SK-N-SH (cell line): ENCODE results near the gene UAP1L1. TPM values are rescaled to one million over a fixed set of nuclear protein-coding genes. Genes with fewer than 3 reads are reported as not detected.

Source experiments
- CTCF ChIA-PET: fragments of 300-600, 350-600 bp; formaldehyde crosslinking; extraction: SDS; loops from one replicate; lab custom pipeline; 2021; lab: Yijun Ruan, JAX
- POLR2A ChIA-PET: fragments of 350-600 bp; sonication (Branson Sonifier 250); formaldehyde crosslinking; extraction: SDS; loops from one replicate; lab custom pipeline; 2020; ENCODE audit warnings: antibody characterized with exemption, inconsistent platforms; lab: Yijun Ruan, JAX
- DNase-seq: peaks from one replicate; pipeline ENCODE4 v3.0.0; 2012
- H2AFZ ChIP-seq: fragments of 200-600 bp; sonication (generic); 2 replicates; pipeline ENCODE4 v1.8.1; 2016; ENCODE audit warnings: antibody characterized with exemption, mild to moderate bottlenecking, low read depth
- H3F3A ChIP-seq: fragments of 200-600 bp; sonication (generic); replicated peaks from 2 replicates; pipeline ENCODE3; 2016; ENCODE audit warnings: antibody characterized with exemption, mild to moderate bottlenecking; ENCODE audit not compliant: insufficient read depth
- H3K27ac ChIP-seq, 2 experiments: fragments of 200-500 bp in 1 of 2; fragments of 200-600 bp in 1 of 2; sonication (Bioruptor generic) in 1 of 2; sonication (generic), shearing (Covaris generic) in 1 of 2; 2 replicates each; pipeline versions ENCODE4 v1.5.1 to v1.6.1; 2014 to 2016; ENCODE audit warnings: low read depth in 2 of 2, inconsistent platforms in 1 of 2, low read length in 1 of 2, mild to moderate bottlenecking in 1 of 2, mixed read lengths in 1 of 2
- H3K27me3 ChIP-seq: fragments of 200-600 bp; sonication (generic), shearing (Covaris generic); 2 replicates; pipeline ENCODE4 v1.6.1; 2016; ENCODE audit warnings: mixed run types; ENCODE audit not compliant: insufficient read depth
- H3K36me3 ChIP-seq, 2 experiments: fragments of 200-500 bp in 1 of 2; fragments of 200-600 bp in 1 of 2; sonication (Bioruptor generic) in 1 of 2; sonication (generic) in 1 of 2; replicated peaks in 1 of 2; 2 replicates each; pipeline versions ENCODE3 to v1.5.1; 2014 to 2016; ENCODE audit warnings: low read length in 1 of 2, mild to moderate bottlenecking in 1 of 2; ENCODE audit not compliant: insufficient read depth in 2 of 2, control insufficient read depth in 1 of 2
- H3K4me1 ChIP-seq, 2 experiments: fragments of 200-500 bp in 1 of 2; fragments of 200-600 bp in 1 of 2; sonication (Bioruptor generic) in 1 of 2; sonication (generic), shearing (Covaris generic) in 1 of 2; 2 replicates each; pipeline versions ENCODE4 v1.5.1 to v1.6.1; 2014 to 2016; ENCODE audit warnings: low read depth in 1 of 2, low read length in 1 of 2, mixed run types in 1 of 2; ENCODE audit not compliant: insufficient read depth in 2 of 2, control insufficient read depth in 1 of 2
- H3K4me2 ChIP-seq: fragments of 200-600 bp; sonication (generic), shearing (Covaris generic); 2 replicates; pipeline ENCODE4 v1.6.1; 2017; ENCODE audit warnings: mixed run types
- H3K4me3 ChIP-seq, 2 experiments: fragments of 200-500 bp in 1 of 2; fragments of 200-600 bp in 1 of 2; sonication (Bioruptor generic) in 1 of 2; sonication (generic), shearing (Covaris generic) in 1 of 2; 2 replicates each; pipeline versions ENCODE4 v1.5.1 to v1.8.1; 2014 to 2016; ENCODE audit warnings: low read depth in 2 of 2, inconsistent platforms in 1 of 2, low read length in 1 of 2, mild to moderate bottlenecking in 1 of 2, mixed read lengths in 1 of 2, moderate library complexity in 1 of 2
- H3K79me2 ChIP-seq: fragments of 200-600 bp; sonication (generic); 2 replicates; pipeline ENCODE4 v1.8.1; 2017; ENCODE audit warnings: mild to moderate bottlenecking; ENCODE audit not compliant: insufficient read depth
- H3K9ac ChIP-seq: fragments of 200-600 bp; sonication (generic); 2 replicates; pipeline ENCODE4 v1.6.1; 2017; ENCODE audit warnings: mixed run types
- H3K9me2 ChIP-seq: fragments of 200-600 bp; sonication (generic); 2 replicates; pipeline ENCODE4 v1.6.1; 2017; ENCODE audit warnings: mixed run types
- H3K9me3 ChIP-seq: fragments of 200-600 bp; sonication (generic); 2 replicates; pipeline ENCODE4 v1.6.1; 2017; ENCODE audit warnings: mixed run types, mild to moderate bottlenecking, moderate library complexity
- H4K20me1 ChIP-seq: fragments of 200-600 bp; sonication (generic); 2 replicates; pipeline ENCODE4 v1.6.1; 2017; ENCODE audit warnings: mild to moderate bottlenecking, mixed run types; ENCODE audit not compliant: insufficient read depth
- CHD2 ChIP-seq: fragments of 150-350 bp; IDR thresholded peaks from 2 replicates; pipeline ENCODE4 v1.6.1; 2018; ENCODE audit warnings: low read length; ENCODE audit not compliant: partially characterized antibody
- ELF1 ChIP-seq: IDR thresholded peaks from 2 replicates; pipeline ENCODE4 v1.4.0; 2012
- EP300 ChIP-seq, 2 experiments: IDR thresholded peaks; 2 replicates each; pipeline versions ENCODE4 v1.4.0 to v1.6.1; 2012; ENCODE audit warnings: borderline replicate concordance in 1 of 2, low read depth in 1 of 2, low read length in 1 of 2
- FOSL2 ChIP-seq: IDR thresholded peaks from 2 replicates; pipeline ENCODE4 v1.4.0; 2012; ENCODE audit warnings: low read depth, mild to moderate bottlenecking, moderate library complexity, borderline replicate concordance
- FOXJ3 ChIP-seq: sonication (generic); formaldehyde crosslinking; IDR thresholded peaks from 2 replicates; pipeline ENCODE4 v1.5.1; 2020; ENCODE audit warnings: mild to moderate bottlenecking, missing genetic modification reagents
- MEF2A ChIP-seq: IDR thresholded peaks from 2 replicates; pipeline ENCODE4 v1.4.0; 2012; ENCODE audit warnings: low read depth, borderline replicate concordance
- MXI1 ChIP-seq: IDR thresholded peaks from 2 replicates; pipeline ENCODE4 v1.6.1; 2012; ENCODE audit warnings: mild to moderate bottlenecking, low read depth, low read length, improper control_type of control experiment
- NFIC ChIP-seq: IDR thresholded peaks from 2 replicates; pipeline ENCODE4 v1.4.0; 2012; ENCODE audit warnings: borderline replicate concordance
- PBX3 ChIP-seq: IDR thresholded peaks from 2 replicates; pipeline ENCODE4; 2012
- POLR2AphosphoS5 ChIP-seq: IDR thresholded peaks from 2 replicates; pipeline ENCODE4 v1.6.1; 2012; ENCODE audit warnings: low read depth, low read length
- RCOR1 ChIP-seq: fragments of 150-350 bp; IDR thresholded peaks from 2 replicates; pipeline ENCODE4 v1.6.1; 2017; ENCODE audit warnings: antibody characterized with exemption, low read length
- REST ChIP-seq: IDR thresholded peaks from 2 replicates; pipeline ENCODE4 v1.6.1; 2012; ENCODE audit warnings: mild to moderate bottlenecking, low read depth, low read length, moderate library complexity
- SIN3A ChIP-seq: IDR thresholded peaks from 2 replicates; pipeline ENCODE4 v1.6.1; 2012; ENCODE audit warnings: low read depth, mild to moderate bottlenecking, low read length, moderate library complexity, borderline replicate concordance
- TCF12 ChIP-seq: IDR thresholded peaks from 2 replicates; pipeline ENCODE4 v1.4.0; 2012
- TEAD4 ChIP-seq: IDR thresholded peaks from 2 replicates; pipeline ENCODE4 v1.4.0; 2012; ENCODE audit warnings: mild to moderate bottlenecking, borderline replicate concordance; ENCODE audit not compliant: insufficient read depth
- USF1 ChIP-seq: IDR thresholded peaks from 2 replicates; pipeline ENCODE4 v1.4.0; 2012; ENCODE audit warnings: low read depth, borderline replicate concordance
- USF2 ChIP-seq: fragments of 150-350 bp; IDR thresholded peaks from 2 replicates; pipeline ENCODE4 v1.6.1; 2017; ENCODE audit warnings: antibody characterized with exemption, low read length, low read depth, borderline replicate concordance
- WGBS: methylation state at CpG from one replicate; pipeline ENCODE4 v1.1.6; 2017; ENCODE audit warnings: low lambda C conversion rate; 5-methylcytosine and 5-hydroxymethylcytosine counted together
- polyA plus RNA-seq, 3 experiments: library from polyadenylated mRNA; depleted of rRNA; stranded (reverse); fragments of >200 nt; gene quantifications; 2 replicates each; pipeline ENCODE4 v1.2.3, GENCODE V29; 2012

Gene UAP1L1
- polyA plus RNA-seq, 1 of the 3 experiments (the other 2 are of a cell fraction): 5.6 TPM

GRCh38 chr9:137073992-137074399, 3.3 kb upstream of the UAP1L1 start:
- WGBS: 89% methylated on average over 8 of the region's 8 CpGs
- H3K27me3 ChIP-seq: no peaks in the 10 kb centered on the region
- no peak overlapping the region for H3K9ac ChIP-seq
- no peak overlapping the region for H3K27ac ChIP-seq
- H3F3A ChIP-seq: peaks cover 13% of the 10 kb centered on the region
- TF ChIP-seq PBX3 (no peak), TEAD4 (no peak), USF2 (no peak), RCOR1 (no peak), EP300 (IDR thresholded peaks at IDR 0.05; ENCODE audit: borderline replicate concordance in 1 of 2, low read depth in 1 of 2, low read length in 1 of 2) (no peak), REST (no peak), POLR2AphosphoS5 (no peak), SIN3A (no peak), MXI1 (no peak), FOSL2 (no peak), CHD2 (no peak), USF1 (no peak), MEF2A (no peak), ELF1 (no peak), TCF12 (no peak), NFIC (no peak), FOXJ3 (CRISPR knock-in tag) (no peak)
- H3K36me3 ChIP-seq: no peaks in the 10 kb centered on the region
- ChIA-PET POLR2A (no interaction called here), CTCF (interaction anchor here (16.8 kb wide), 1 partner anchor 24 kb away, joined by 803 read pairs; the partner anchor contains the start of genes ENTPD2 and NPDC1)
- peaks cover 0 to 27% of the 10 kb centered on the region in 2 experiments; a peak in 1 of 4 replicates for H3K4me1 ChIP-seq
- H3K4me2 ChIP-seq: no peak overlapping the region
- H4K20me1 ChIP-seq: no peaks in the 10 kb centered on the region; the same call in 1 of the 2 replicates
- no peaks in the 10 kb centered on the region for H3K9me3 ChIP-seq
- H3K9me2 ChIP-seq: no peaks in the 10 kb centered on the region
- no peak overlapping the region for H2AFZ ChIP-seq
- DNase-seq: no peak
- no peak overlapping the region for H3K4me3 ChIP-seq
- 0 out of 2 replicates have a peak, but pooled peaks cover 3% of the 10 kb centered on the region for H3K79me2 ChIP-seq
